Ovary (tissue), 9 donors: ENCODE measurements around the gene NELFA. TPM values are rescaled to one million over a fixed set of nuclear protein-coding genes. Genes with fewer than 3 reads are reported as not detected.
"Not testable (repeated sequence)": the region's sequence is repeated elsewhere in the genome, so short reads cannot be mapped to it uniquely, and the experiment has no call there.

Source experiments
- DNase-seq, 5 donors: peaks; one replicate each; pipeline ENCODE4 v3.0.0-alpha.2; 2019 to 2020
- H3K27ac ChIP-seq, 2 donors: fragments of 200-600 bp; one replicate each; pipeline versions ENCODE4 v1.5.1 to v1.8.0; 2019 to 2022
- H3K27me3 ChIP-seq: fragments of 200-600 bp; one replicate; pipeline ENCODE4 v1.8.0; 2022
- H3K36me3 ChIP-seq: fragments of 200-600 bp; sonication (generic); one replicate; pipeline ENCODE4 v1.5.1; 2019
- H3K4me1 ChIP-seq: one replicate; pipeline ENCODE4 v1.8.1; 2013; ENCODE audit warnings: mild to moderate bottlenecking, moderate library complexity; ENCODE audit not compliant: insufficient read depth
- H3K4me3 ChIP-seq: fragments of 200-600 bp; sonication (generic); one replicate; pipeline ENCODE4 v1.5.1; 2017
- H3K9me3 ChIP-seq, 2 donors: fragments of 200-600 bp in 1 of 2; sonication (generic) in 1 of 2; one replicate each; pipeline versions ENCODE4 v1.5.1 to v1.8.1; 2013 to 2019; ENCODE audit warnings: mild to moderate bottlenecking in 1 of 2, moderate library complexity in 1 of 2
- CTCF ChIP-seq, 3 donors: fragments of 450-650 bp in 2 of 3; fragments of 200-600 bp in 1 of 3; IDR thresholded peaks; one replicate each; pipeline versions ENCODE4 v1.5.1 to v1.8.0; 2016 to 2022; ENCODE audit warnings: antibody characterized with exemption in 3 of 3, mild to moderate bottlenecking in 1 of 3
- EP300 ChIP-seq: sonication (generic); formaldehyde crosslinking; IDR thresholded peaks from one replicate; pipeline ENCODE4 v1.6.1; 2017; ENCODE audit warnings: antibody characterized with exemption
- POLR2A ChIP-seq: fragments of 450-650 bp; IDR thresholded peaks from one replicate; pipeline ENCODE4 v1.6.1; 2017; ENCODE audit warnings: antibody characterized with exemption, mild to moderate bottlenecking, moderate library complexity
- WGBS, 3 donors: extraction: QIAGEN DNeasy Blood & Tissue Kit in 1 of 3; methylation state at CpG; one replicate each; pipeline versions ENCODE4 v1.1.5 to v1.1.7; 2013 to 2017; 5-methylcytosine and 5-hydroxymethylcytosine counted together
- intact Hi-C, 4 donors: fragments of 100-400 bp; cut with DNase I; formaldehyde crosslinking; loops; one replicate each; pipeline versions ENCODE4 v1.11.0 to v1.15.1; 2022 to 2023
- polyA plus RNA-seq, 2 donors: library from polyadenylated mRNA; stranded (reverse); fragments of 200-250 nt in 1 of 2; fragments of 350-450 nt in 1 of 2; fragmentation: Illumina TruSeq in 1 of 2; extraction: RNeasy Lipid Tissue Mini Kit (QIAGEN cat#74804) in 1 of 2; gene quantifications; one replicate each; pipeline ENCODE4 v1.2.3, GENCODE V29; 2013 to 2014
- total RNA-seq, 7 donors: library from RNA; depleted of rRNA in 2 of 7; stranded (reverse); fragments of >200 nt in 2 of 7; fragmentation: NEBNext Ultra II Directional in 3 of 7; extraction: Animal tissue kit (Norgen Biotek cat#: 25700) in 3 of 7; gene quantifications; one replicate each; pipeline versions ENCODE4 v1.1.0 to v1.2.4, GENCODE V29; 2016 to 2023
- donor health status: DM: no; HTN: no; CAD: no; lungs with moderate emphysema.
- donor health status: DM: no; HTN: no; CAD: no.
- donor health status: Bipolar disorder and iron deficiency.
- donor health status: DM: yes; HTN: yes; CAD: no.
- donor health status: DM: no; HTN: no; CAD: no.
- donor health status: DM: yes; HTN: yes; CAD: no.

Gene NELFA
- total and polyA plus RNA-seq, 9 donors, result 12.5 to 42.8 (median 30.8) TPM

- Histone ChIP-seq H3K36me3 (no peaks in the 10 kb centered on the region), H3K9me3 (no peaks in the 10 kb centered on the region), H3K27me3 (no peaks in the 10 kb centered on the region), H3K4me3 (no peak overlapping the region), H3K4me1 (no peaks in the 10 kb centered on the region), H3K27ac (no peak overlapping the region)
- TF ChIP-seq POLR2A (no peak), EP300 (no peak), CTCF (IDR thresholded peaks at IDR 0.05) (no peak)
- DNase-seq, result no peak
- intact Hi-C loops, result no loop called here
Observed at GRCh38 chr4:2025817-2026216, 17.0 kb upstream of the NELFA start.

GRCh38 chr4:2024683-2025082, 15.9 kb upstream of the NELFA start:
- Histone ChIP-seq H3K4me1 (no peaks in the 10 kb centered on the region), H3K4me3 (no peak overlapping the region), H3K27me3 (no peaks in the 10 kb centered on the region), H3K36me3 (no peaks in the 10 kb centered on the region), H3K27ac (no peak overlapping the region), H3K9me3 (no peaks in the 10 kb centered on the region)
- DNase-seq, result no peak
- intact Hi-C loops, result no loop called here
- TF ChIP-seq CTCF (IDR thresholded peaks at IDR 0.05) (no peak), EP300 (no peak), POLR2A (no peak)

- H3K4me1 ChIP-seq, H3K9me3 ChIP-seq, H3K27me3 ChIP-seq, intact Hi-C loops, H3K36me3 ChIP-seq, H3K4me3 ChIP-seq: not testable (repeated sequence)
- peak in 3 of 5 donors; percentile 46 to 57 (median 49) for DNase-seq
- H3K27ac ChIP-seq, result peak overlapping the region in 1 of 2 donors; percentile 19
- 2 to 7% (median 5%) methylated on average over 15 of the region's 15 CpGs for WGBS, 3 donors
Observed at GRCh38 chr4:2021358-2022018, 12.7 kb upstream of the NELFA start.

- Histone ChIP-seq H3K4me1 (no peaks in the 10 kb centered on the region), H3K27me3 (no peaks in the 10 kb centered on the region), H3K27ac (no peak overlapping the region), H3K36me3 (no peaks in the 10 kb centered on the region), H3K9me3 (no peaks in the 10 kb centered on the region), H3K4me3 (no peak overlapping the region)
- DNase-seq, result no peak
- TF ChIP-seq POLR2A, result no peak
- no peak for TF ChIP-seq CTCF (IDR thresholded peaks at IDR 0.05)
- no peak for TF ChIP-seq EP300
- 69 to 78% (median 74%) methylated on average over 4 of the region's 4 CpGs for WGBS, 3 donors
- intact Hi-C loops, result no loop called here
Observed at GRCh38 chr4:2015008-2015407, 6.2 kb upstream of the NELFA start.

GRCh38 chr4:2011583-2011982, 2.8 kb upstream of the NELFA start:
- Histone ChIP-seq H3K4me3 (no peak overlapping the region), H3K27me3 (no peaks in the 10 kb centered on the region), H3K27ac (no peak overlapping the region), H3K9me3 (no peaks in the 10 kb centered on the region), H3K36me3 (no peaks in the 10 kb centered on the region), H3K4me1 (peaks cover 8% of the 10 kb centered on the region)
- TF ChIP-seq EP300, result no peak
- intact Hi-C loops, result no loop called here
- WGBS, 3 donors, result 69 to 84% (median 82%) methylated on average over 3 of the region's 3 CpGs
- DNase-seq, result no peak
